BE2C (cell line): ENCODE data around the gene ARPC2.
A peak's percentile ranks its signal among the peaks of the same experiment; 100 is the strongest.

Experiments used
- DNase-seq: peaks from one replicate; pipeline ENCODE4 v3.0.0-alpha.2; 2020
- H3K27me3 ChIP-seq: fragments of 250-450 bp; sonication (Bioruptor Pico); 2 replicates; pipeline ENCODE4 v1.5.1; 2020; ENCODE audit warnings: mild to moderate bottlenecking
- H3K36me3 ChIP-seq: fragments of 250-450 bp; sonication (Bioruptor Pico); 2 replicates; pipeline ENCODE4 v1.5.1; 2020; ENCODE audit warnings: mild to moderate bottlenecking
- H3K4me1 ChIP-seq: fragments of 250-450 bp; sonication (Bioruptor Pico); 2 replicates; pipeline ENCODE4 v1.5.1; 2020
- H3K4me3 ChIP-seq: 2 replicates; pipeline ENCODE4 v1.5.1; 2011; ENCODE audit warnings: low read depth, low read length
- H3K9me3 ChIP-seq: fragments of 250-450 bp; sonication (Bioruptor Pico); 2 replicates; pipeline ENCODE4 v1.5.1; 2020
- CTCF ChIP-seq: IDR thresholded peaks from 2 replicates; pipeline ENCODE4 v1.5.1; 2012; ENCODE audit warnings: mild to moderate bottlenecking, low read depth, low read length

ARPC2 gene

GRCh38 chr2:218229239-218229638 is 12.2 kb downstream of the ARPC2 start:
- Histone ChIP-seq H3K9me3 (no peaks in the 10 kb centered on the region), H3K4me3 (no peak overlapping the region), H3K27me3 (no peaks in the 10 kb centered on the region), H3K36me3 (peaks cover 71% of the 10 kb centered on the region), H3K4me1 (no peaks in the 10 kb centered on the region)
- no peak for DNase-seq
- TF ChIP-seq CTCF: no peak

DNA sequence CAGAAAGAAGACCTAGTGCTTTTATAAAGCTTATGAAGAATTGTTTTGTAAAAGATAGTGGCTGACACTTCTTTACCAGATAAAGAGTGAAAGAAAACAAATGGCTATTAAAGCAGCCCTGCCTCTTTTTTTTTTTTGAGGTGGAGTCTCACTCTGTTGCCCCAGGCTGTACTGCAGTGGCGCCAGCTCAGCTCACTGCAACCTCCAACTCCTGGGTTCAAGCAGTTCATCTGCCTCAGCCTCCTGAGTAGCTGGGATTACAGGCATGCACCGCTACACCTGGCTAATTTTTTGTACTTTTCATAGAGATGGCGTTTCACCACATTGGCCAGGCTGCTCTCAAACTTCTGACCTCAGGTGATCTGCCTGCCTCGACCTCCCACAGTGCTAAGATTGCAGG is 12.9 kb downstream of the ARPC2 start:
- TF ChIP-seq CTCF: no peak
- no peaks in the 10 kb centered on the region for H3K27me3 ChIP-seq
- no peak overlapping the region for H3K4me3 ChIP-seq
- H3K9me3 ChIP-seq: no peaks in the 10 kb centered on the region
- no peaks in the 10 kb centered on the region for H3K4me1 ChIP-seq
- no peak for DNase-seq
- H3K36me3 ChIP-seq: peaks cover 75% of the 10 kb centered on the region

DNA sequence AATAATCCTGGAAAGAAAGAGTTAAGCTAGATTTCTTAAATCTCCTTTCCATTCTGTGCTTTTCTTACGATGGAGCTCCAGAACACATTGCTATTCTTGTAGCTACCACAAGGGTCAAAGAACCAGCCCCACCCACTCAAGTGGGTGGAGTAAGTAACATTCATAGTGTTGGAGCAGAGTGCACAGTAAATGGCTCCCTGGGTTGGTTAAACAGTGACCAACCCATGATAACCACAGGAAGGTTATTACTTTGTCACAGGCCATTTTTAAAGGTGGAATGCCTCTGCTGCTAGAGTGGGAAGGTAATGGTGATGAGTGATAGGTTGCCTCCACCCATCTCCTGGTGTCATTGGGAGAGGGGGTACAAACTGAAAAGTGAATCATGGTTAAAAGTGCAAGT is 13.9 kb downstream of the ARPC2 start:
- no peak for DNase-seq
- Histone ChIP-seq H3K4me3 (no peak overlapping the region), H3K36me3 (peaks cover 79% of the 10 kb centered on the region), H3K4me1 (no peaks in the 10 kb centered on the region), H3K9me3 (no peaks in the 10 kb centered on the region), H3K27me3 (no peaks in the 10 kb centered on the region)
- TF ChIP-seq CTCF: peak; percentile 44

DNA sequence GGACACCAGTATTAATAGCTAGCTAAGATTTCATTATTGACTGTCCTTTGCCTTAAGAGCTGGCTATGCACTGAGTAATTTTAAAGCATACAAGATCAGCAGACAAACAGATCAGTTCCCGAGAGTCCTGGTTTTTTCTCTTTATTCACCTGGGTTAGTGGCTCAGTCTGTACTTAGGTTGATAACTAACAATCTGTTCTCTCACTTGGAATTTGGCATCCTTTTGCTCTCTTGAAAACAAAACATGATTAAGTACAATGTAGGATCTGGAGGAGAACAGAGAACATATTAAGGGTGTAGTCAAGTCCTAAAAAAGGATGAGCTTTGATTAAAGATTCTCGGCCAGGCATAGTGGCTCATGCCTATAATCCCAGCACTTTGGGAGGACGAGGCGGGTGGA is 16.6 kb downstream of the ARPC2 start:
- H3K9me3 ChIP-seq: no peaks in the 10 kb centered on the region
- no peak for DNase-seq
- TF ChIP-seq CTCF: no peak
- H3K36me3 ChIP-seq: peaks cover 75% of the 10 kb centered on the region
- H3K4me3 ChIP-seq: no peak overlapping the region
- no peaks in the 10 kb centered on the region for H3K4me1 ChIP-seq
- no peaks in the 10 kb centered on the region for H3K27me3 ChIP-seq

GRCh38 chr2:218234521-218234920 is 17.5 kb downstream of the ARPC2 start:
- peaks cover 76% of the 10 kb centered on the region for H3K36me3 ChIP-seq
- no peaks in the 10 kb centered on the region for H3K9me3 ChIP-seq
- H3K4me3 ChIP-seq: no peak overlapping the region
- H3K27me3 ChIP-seq: no peaks in the 10 kb centered on the region
- H3K4me1 ChIP-seq: no peaks in the 10 kb centered on the region
- DNase-seq: no peak
- no peak for TF ChIP-seq CTCF

GRCh38 chr2:218235017-218235416 is 18.0 kb downstream of the ARPC2 start:
- no peak overlapping the region for H3K4me3 ChIP-seq
- no peaks in the 10 kb centered on the region for H3K4me1 ChIP-seq
- peaks cover 81% of the 10 kb centered on the region for H3K36me3 ChIP-seq
- no peak for TF ChIP-seq CTCF
- no peaks in the 10 kb centered on the region for H3K27me3 ChIP-seq
- DNase-seq: no peak
- H3K9me3 ChIP-seq: no peaks in the 10 kb centered on the region
